ENCODE results near the gene GFOD1.

GFOD1 gene

GRCh38 chr6:13493147-13493546, 5.7 kb upstream of the GFOD1 start:
- no peaks in the 10 kb centered on the region for H3K36me3 ChIP-seq (replicated peaks in 1 of 2; ENCODE audit: control insufficient read depth in 2 of 2, insufficient read depth in 2 of 2, low read length in 2 of 2)
- H3K79me1 ChIP-seq (ENCODE audit: low read depth, low read length), result no peaks in the 10 kb centered on the region
- WGBS, 2 donors (ENCODE audit: extremely low coverage in 2 of 2, insufficient read length in 2 of 2, insufficient replicate concordance in 1 of 2), result no CpG with 5 or more reads among the region's 3 CpGs
- DNase-seq (ENCODE audit: low spot score), result no peak
- H2AFZ ChIP-seq (ENCODE audit: low read length), result no peak overlapping the region
- peaks cover 5 to 13% of the 10 kb centered on the region in 2 donors for H3K4me1 ChIP-seq (ENCODE audit: control insufficient read depth in 2 of 2, insufficient read depth in 1 of 2, low read depth in 1 of 2, low read length in 2 of 2)
- no peak overlapping the region for H3K23ac ChIP-seq (ENCODE audit: low read depth, low read length, poor library complexity)
- peaks cover 2 to 19% (median 10%) of the 10 kb centered on the region in 3 experiments for H3K27me3 ChIP-seq (ENCODE audit: control insufficient read depth in 3 of 3, insufficient read depth in 3 of 3, low read depth in 1 of 3, low read length in 3 of 3)
- H3K9me3 ChIP-seq (replicated peaks in 1 of 2; ENCODE audit: control insufficient read depth in 2 of 2, insufficient read depth in 1 of 2, low read depth in 1 of 2, low read length in 2 of 2), result peaks cover 0 to 2% of the 10 kb centered on the region in 2 donors
- H3K4ac ChIP-seq (ENCODE audit: low read length), result no peak overlapping the region
- H3K4me2 ChIP-seq (ENCODE audit: insufficient read depth, low read length, poor library complexity, severe bottlenecking), result no peak overlapping the region
- no peak overlapping the region for H2AK5ac ChIP-seq (ENCODE audit: low read depth, low read length)
- no peak overlapping the region for H2BK15ac ChIP-seq (ENCODE audit: low read length)
- no peak overlapping the region for H3K27ac ChIP-seq (replicated peaks; ENCODE audit: low read length)
- no peak overlapping the region for H3K9ac ChIP-seq (ENCODE audit: low read depth, low read length, poor library complexity)
- H3K4me3 ChIP-seq (ENCODE audit: low read length in 2 of 2), result no peak overlapping the region
- H2BK5ac ChIP-seq (ENCODE audit: low read length), result no peak overlapping the region
- no peak overlapping the region for H4K8ac ChIP-seq (ENCODE audit: low read depth, low read length)
- H2BK12ac ChIP-seq (ENCODE audit: low read length), result no peak overlapping the region
- no peak overlapping the region for H3K18ac ChIP-seq (ENCODE audit: low read length)
- no peak overlapping the region for H2BK120ac ChIP-seq (ENCODE audit: low read depth, low read length)
- H3K14ac ChIP-seq (ENCODE audit: low read length), result no peak overlapping the region
- no peak overlapping the region for H4K91ac ChIP-seq (ENCODE audit: low read depth, low read length, poor library complexity)

- H3K9ac ChIP-seq (ENCODE audit: low read depth, low read length, poor library complexity), result no peak overlapping the region
- peaks cover 2 to 19% (median 12%) of the 10 kb centered on the region in 3 experiments for H3K27me3 ChIP-seq (ENCODE audit: control insufficient read depth in 3 of 3, insufficient read depth in 3 of 3, low read depth in 1 of 3, low read length in 3 of 3)
- WGBS, 2 donors (ENCODE audit: extremely low coverage in 2 of 2, insufficient read length in 2 of 2, insufficient replicate concordance in 1 of 2), result no CpG with 5 or more reads among the region's 2 CpGs
- H3K23ac ChIP-seq (ENCODE audit: low read depth, low read length, poor library complexity), result no peak overlapping the region
- no peak overlapping the region for H4K8ac ChIP-seq (ENCODE audit: low read depth, low read length)
- H3K14ac ChIP-seq (ENCODE audit: low read length), result no peak overlapping the region
- no peak for DNase-seq (ENCODE audit: low spot score)
- no peak overlapping the region for H2BK5ac ChIP-seq (ENCODE audit: low read length)
- H2AFZ ChIP-seq (ENCODE audit: low read length), result no peak overlapping the region
- peaks cover 8 to 15% of the 10 kb centered on the region in 2 donors for H3K4me1 ChIP-seq (ENCODE audit: control insufficient read depth in 2 of 2, insufficient read depth in 1 of 2, low read depth in 1 of 2, low read length in 2 of 2)
- H3K27ac ChIP-seq (replicated peaks; ENCODE audit: low read length), result no peak overlapping the region
- no peak overlapping the region for H3K4me2 ChIP-seq (ENCODE audit: insufficient read depth, low read length, poor library complexity, severe bottlenecking)
- no peaks in the 10 kb centered on the region for H3K36me3 ChIP-seq (replicated peaks in 1 of 2; ENCODE audit: control insufficient read depth in 2 of 2, insufficient read depth in 2 of 2, low read length in 2 of 2)
- H3K9me3 ChIP-seq (replicated peaks in 1 of 2; ENCODE audit: control insufficient read depth in 2 of 2, insufficient read depth in 1 of 2, low read depth in 1 of 2, low read length in 2 of 2), result peaks cover 0 to 2% of the 10 kb centered on the region in 2 donors
- no peak overlapping the region for H3K4me3 ChIP-seq (ENCODE audit: low read length in 2 of 2)
- no peak overlapping the region for H2BK15ac ChIP-seq (ENCODE audit: low read length)
- no peaks in the 10 kb centered on the region for H3K79me1 ChIP-seq (ENCODE audit: low read depth, low read length)
- H2BK120ac ChIP-seq (ENCODE audit: low read depth, low read length), result no peak overlapping the region
- H4K91ac ChIP-seq (ENCODE audit: low read depth, low read length, poor library complexity), result no peak overlapping the region
- no peak overlapping the region for H2AK5ac ChIP-seq (ENCODE audit: low read depth, low read length)
- no peak overlapping the region for H3K18ac ChIP-seq (ENCODE audit: low read length)
- no peak overlapping the region for H3K4ac ChIP-seq (ENCODE audit: low read length)
- H2BK12ac ChIP-seq (ENCODE audit: low read length), result no peak overlapping the region
These were observed 5.0 kb upstream of the GFOD1 start for GRCh38 chr6:13492357-13492756.

- no peak overlapping the region for H3K23ac ChIP-seq (ENCODE audit: low read depth, low read length, poor library complexity)
- H3K27ac ChIP-seq (replicated peaks; ENCODE audit: low read length), result no peak overlapping the region
- WGBS, 2 donors (ENCODE audit: extremely low coverage in 2 of 2, insufficient read length in 2 of 2, insufficient replicate concordance in 1 of 2), result no CpG with 5 or more reads among the region's 3 CpGs
These were observed 4.1 kb upstream of the GFOD1 start for GRCh38 chr6:13491538-13491937.

GRCh38 chr6:13490402-13490801, 3.0 kb upstream of the GFOD1 start:
- Histone ChIP-seq H2BK5ac (ENCODE audit: low read length) (no peak overlapping the region), H3K14ac (ENCODE audit: low read length) (no peak overlapping the region), H3K9me3 (replicated peaks in 1 of 2; ENCODE audit: control insufficient read depth in 2 of 2, insufficient read depth in 1 of 2, low read depth in 1 of 2, low read length in 2 of 2) (peaks cover 0 to 2% of the 10 kb centered on the region in 2 donors), H3K4me2 (ENCODE audit: insufficient read depth, low read length, poor library complexity, severe bottlenecking) (no peak overlapping the region), H3K4me1 (ENCODE audit: control insufficient read depth in 2 of 2, insufficient read depth in 1 of 2, low read depth in 1 of 2, low read length in 2 of 2) (peaks cover 5 to 14% of the 10 kb centered on the region in 2 donors), H2AK5ac (ENCODE audit: low read depth, low read length) (no peak overlapping the region), H2BK12ac (ENCODE audit: low read length) (no peak overlapping the region), H4K91ac (ENCODE audit: low read depth, low read length, poor library complexity) (no peak overlapping the region), H3K27me3 (ENCODE audit: control insufficient read depth in 3 of 3, insufficient read depth in 3 of 3, low read depth in 1 of 3, low read length in 3 of 3) (peaks cover 2 to 19% (median 14%) of the 10 kb centered on the region in 3 experiments), H3K4ac (ENCODE audit: low read length) (no peak overlapping the region), H3K18ac (ENCODE audit: low read length) (no peak overlapping the region), H4K8ac (ENCODE audit: low read depth, low read length) (no peak overlapping the region), H3K36me3 (replicated peaks in 1 of 2; ENCODE audit: control insufficient read depth in 2 of 2, insufficient read depth in 2 of 2, low read length in 2 of 2) (no peaks in the 10 kb centered on the region), H2BK120ac (ENCODE audit: low read depth, low read length) (no peak overlapping the region), H2BK15ac (ENCODE audit: low read length) (no peak overlapping the region), H3K79me1 (ENCODE audit: low read depth, low read length) (no peaks in the 10 kb centered on the region), H2AFZ (ENCODE audit: low read length) (no peak overlapping the region), H3K27ac (replicated peaks; ENCODE audit: low read length) (no peak overlapping the region), H3K9ac (ENCODE audit: low read depth, low read length, poor library complexity) (no peak overlapping the region), H3K23ac (ENCODE audit: low read depth, low read length, poor library complexity) (no peak overlapping the region), H3K4me3 (ENCODE audit: low read length in 2 of 2) (no peak overlapping the region)
- DNase-seq (ENCODE audit: low spot score), result no peak
- no CpG with 5 or more reads among the region's 3 CpGs for WGBS, 2 donors (ENCODE audit: extremely low coverage in 2 of 2, insufficient read length in 2 of 2, insufficient replicate concordance in 1 of 2)

More at GRCh38 chr6:13491538-13491937, 4.1 kb upstream of the GFOD1 start:
- Histone ChIP-seq H3K4me3 (ENCODE audit: low read length in 2 of 2) (no peak overlapping the region), H3K27me3 (ENCODE audit: control insufficient read depth in 3 of 3, insufficient read depth in 3 of 3, low read depth in 1 of 3, low read length in 3 of 3) (peaks cover 2 to 19% (median 12%) of the 10 kb centered on the region in 3 experiments), H4K91ac (ENCODE audit: low read depth, low read length, poor library complexity) (no peak overlapping the region), H3K79me1 (ENCODE audit: low read depth, low read length) (no peaks in the 10 kb centered on the region), H4K8ac (ENCODE audit: low read depth, low read length) (no peak overlapping the region), H2AK5ac (ENCODE audit: low read depth, low read length) (no peak overlapping the region), H2BK15ac (ENCODE audit: low read length) (no peak overlapping the region), H3K14ac (ENCODE audit: low read length) (no peak overlapping the region), H3K18ac (ENCODE audit: low read length) (no peak overlapping the region), H3K4ac (ENCODE audit: low read length) (no peak overlapping the region), H3K4me2 (ENCODE audit: insufficient read depth, low read length, poor library complexity, severe bottlenecking) (no peak overlapping the region), H2BK12ac (ENCODE audit: low read length) (no peak overlapping the region), H3K36me3 (replicated peaks in 1 of 2; ENCODE audit: control insufficient read depth in 2 of 2, insufficient read depth in 2 of 2, low read length in 2 of 2) (no peaks in the 10 kb centered on the region), H3K9me3 (replicated peaks in 1 of 2; ENCODE audit: control insufficient read depth in 2 of 2, insufficient read depth in 1 of 2, low read depth in 1 of 2, low read length in 2 of 2) (peaks cover 0 to 2% of the 10 kb centered on the region in 2 donors), H2BK120ac (ENCODE audit: low read depth, low read length) (no peak overlapping the region), H3K4me1 (ENCODE audit: control insufficient read depth in 2 of 2, insufficient read depth in 1 of 2, low read depth in 1 of 2, low read length in 2 of 2) (peaks cover 4 to 15% of the 10 kb centered on the region in 2 donors), H3K9ac (ENCODE audit: low read depth, low read length, poor library complexity) (no peak overlapping the region), H2BK5ac (ENCODE audit: low read length) (no peak overlapping the region), H2AFZ (ENCODE audit: low read length) (no peak overlapping the region)
- no peak for DNase-seq (ENCODE audit: low spot score)

All from neuronal stem cell (in vitro differentiated cells).